HuH-7.5 (cell line): ENCODE data around the gene ATP5PD.
A peak's percentile ranks its signal among the peaks of the same experiment; 100 is the strongest.
"Not testable (repeated sequence)": the region's sequence is repeated elsewhere in the genome, so short reads cannot be mapped to it uniquely, and the experiment has no call there.

Experiments used
- DNase-seq: peaks from one replicate; pipeline ENCODE4 v3.0.0; 2011; ENCODE audit warnings: low spot score

Gene ATP5PD

GRCh38 chr17:75051941-75052340 is 5.2 kb upstream of the ATP5PD start:
- no peak for DNase-seq

GRCh38 chr17:75049706-75050105 is 2.9 kb upstream of the ATP5PD start:
- no peak for DNase-seq

- DNase-seq, result no peak
Measured at GRCh38 chr17:75049057-75049456, 2.3 kb upstream of the ATP5PD start.

- no peak for DNase-seq
Measured at GRCh38 chr17:75048249-75048878, 1.6 kb upstream of the ATP5PD start.

- DNase-seq, result no peak
Measured at GRCh38 chr17:75047398-75048098, 779 bp upstream of the ATP5PD start.

- DNase-seq, result not testable (repeated sequence)
Measured at GRCh38 chr17:75045946-75046406, 793 bp downstream of the ATP5PD start.

- no peak for DNase-seq
Measured at GRCh38 chr17:75044716-75045115, 2.1 kb downstream of the ATP5PD start.

GRCh38 chr17:75043789-75044188 is 3.0 kb downstream of the ATP5PD start:
- not testable (repeated sequence) for DNase-seq

- DNase-seq, result no peak
Measured at GRCh38 chr17:75041656-75042280, 5.0 kb downstream of the ATP5PD start.

- no peak for DNase-seq
Measured at GRCh38 chr17:75039238-75039637, 7.5 kb downstream of the ATP5PD start.

GRCh38 chr17:75036643-75037268 is 10.0 kb downstream of the ATP5PD start:
- no peak for DNase-seq

- no peak for DNase-seq
Measured at GRCh38 chr17:75034236-75034908, 12.4 kb downstream of the ATP5PD start.

- DNase-seq, result peak; percentile 60
Measured at GRCh38 chr17:75033346-75034235, 13.2 kb downstream of the ATP5PD start.

- DNase-seq, result no peak
Measured at GRCh38 chr17:75032720-75033280, 14.0 kb downstream of the ATP5PD start.

- DNase-seq, result no peak
Measured at GRCh38 chr17:75031972-75032719, 14.6 kb downstream of the ATP5PD start.

- DNase-seq, result no peak
Measured at GRCh38 chr17:75030161-75030560, 16.6 kb downstream of the ATP5PD start.

GRCh38 chr17:75026650-75027049 is 20.1 kb downstream of the ATP5PD start:
- not testable (repeated sequence) for DNase-seq

GRCh38 chr17:75025398-75025734 is 21.4 kb downstream of the ATP5PD start:
- DNase-seq, result not testable (repeated sequence)

- DNase-seq, result no peak
Measured at GRCh38 chr17:75024686-75025397, 21.9 kb downstream of the ATP5PD start.
